RWPE2 (cell line): Measurements from ENCODE around the gene CACNA2D1.

ENCODE experiments used
- ATAC-seq: fragments of 200-7000 bp; cut with Tn5 transposase; 3 replicates; pipeline ENCODE4 v1.9.1; 2021; ENCODE audit warnings: low read depth
- DNase-seq: peaks from one replicate; pipeline ENCODE4 v3.0.0-alpha.2; 2020; ENCODE audit warnings: low spot score
- H3K27ac ChIP-seq: fragments of 450-650 bp; 2 replicates; pipeline ENCODE4 v1.5.1; 2017; ENCODE audit warnings: mild to moderate bottlenecking; ENCODE audit not compliant: poor library complexity, severe bottlenecking
- H3K27me3 ChIP-seq: fragments of 250-450 bp; sonication (Bioruptor Pico); 2 replicates; pipeline ENCODE4 v1.5.1; 2021; ENCODE audit warnings: mild to moderate bottlenecking, moderate library complexity; ENCODE audit not compliant: insufficient read depth, poor library complexity, severe bottlenecking
- H3K36me3 ChIP-seq: fragments of 250-450 bp; sonication (Bioruptor Pico); 2 replicates; pipeline ENCODE4 v1.5.1; 2020; ENCODE audit warnings: low read depth, mild to moderate bottlenecking, moderate library complexity
- H3K4me1 ChIP-seq: fragments of 250-450 bp; sonication (Bioruptor Pico); 2 replicates; pipeline ENCODE4 v1.5.1; 2021; ENCODE audit warnings: mild to moderate bottlenecking, moderate library complexity; ENCODE audit not compliant: insufficient read depth, poor library complexity, severe bottlenecking
- H3K4me3 ChIP-seq: fragments of 250-450 bp; sonication (Bioruptor Pico); 2 replicates; pipeline ENCODE4 v1.5.1; 2021; ENCODE audit warnings: mild to moderate bottlenecking, moderate library complexity; ENCODE audit not compliant: severe bottlenecking
- H3K9me3 ChIP-seq: fragments of 250-450 bp; sonication (Bioruptor Pico); 2 replicates; pipeline ENCODE4 v1.5.1; 2021; ENCODE audit warnings: mild to moderate bottlenecking, moderate library complexity; ENCODE audit not compliant: severe bottlenecking
- TF ChIP-seq, protein P1 (sequence below): fragments of 450-650 bp; IDR thresholded peaks from one replicate; pipeline ENCODE4 v1.5.1; 2017; ENCODE audit warnings: mild to moderate bottlenecking, moderate library complexity; ENCODE audit not compliant: poor library complexity, severe bottlenecking

CACNA2D1 gene

DNA sequence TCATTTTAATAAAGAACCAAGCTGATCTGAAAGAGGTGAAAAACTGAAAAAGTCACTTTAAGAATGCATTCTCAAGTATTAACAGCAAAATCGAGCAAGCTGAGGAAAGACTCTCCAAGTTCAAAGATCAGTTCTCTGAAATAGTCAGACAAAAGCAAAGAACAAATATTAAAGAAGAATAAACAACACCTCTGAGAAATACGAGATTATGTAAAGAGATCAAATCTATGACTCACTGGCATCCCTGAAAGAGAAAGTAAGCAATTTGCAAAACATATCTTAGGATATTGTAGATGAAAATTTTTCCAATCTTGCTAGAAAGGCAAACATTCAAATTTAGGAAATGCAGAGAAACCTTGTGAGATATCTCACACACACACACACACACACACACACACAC is 535.4 kb downstream of the CACNA2D1 start:
- TF ChIP-seq, protein P1, sequence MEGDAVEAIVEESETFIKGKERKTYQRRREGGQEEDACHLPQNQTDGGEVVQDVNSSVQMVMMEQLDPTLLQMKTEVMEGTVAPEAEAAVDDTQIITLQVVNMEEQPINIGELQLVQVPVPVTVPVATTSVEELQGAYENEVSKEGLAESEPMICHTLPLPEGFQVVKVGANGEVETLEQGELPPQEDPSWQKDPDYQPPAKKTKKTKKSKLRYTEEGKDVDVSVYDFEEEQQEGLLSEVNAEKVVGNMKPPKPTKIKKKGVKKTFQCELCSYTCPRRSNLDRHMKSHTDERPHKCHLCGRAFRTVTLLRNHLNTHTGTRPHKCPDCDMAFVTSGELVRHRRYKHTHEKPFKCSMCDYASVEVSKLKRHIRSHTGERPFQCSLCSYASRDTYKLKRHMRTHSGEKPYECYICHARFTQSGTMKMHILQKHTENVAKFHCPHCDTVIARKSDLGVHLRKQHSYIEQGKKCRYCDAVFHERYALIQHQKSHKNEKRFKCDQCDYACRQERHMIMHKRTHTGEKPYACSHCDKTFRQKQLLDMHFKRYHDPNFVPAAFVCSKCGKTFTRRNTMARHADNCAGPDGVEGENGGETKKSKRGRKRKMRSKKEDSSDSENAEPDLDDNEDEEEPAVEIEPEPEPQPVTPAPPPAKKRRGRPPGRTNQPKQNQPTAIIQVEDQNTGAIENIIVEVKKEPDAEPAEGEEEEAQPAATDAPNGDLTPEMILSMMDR, result no peak
- Histone ChIP-seq H3K27ac (no peak overlapping the region), H3K36me3 (no peaks in the 10 kb centered on the region), H3K9me3 (no peaks in the 10 kb centered on the region), H3K4me3 (no peak overlapping the region), H3K27me3 (no peaks in the 10 kb centered on the region), H3K4me1 (no peaks in the 10 kb centered on the region)
- ATAC-seq (no peak), DNase-seq (no peak)

- DNase-seq (no peak), ATAC-seq (no peak)
- no peaks in the 10 kb centered on the region for H3K4me1 ChIP-seq
- no peaks in the 10 kb centered on the region for H3K36me3 ChIP-seq
- H3K9me3 ChIP-seq, result no peaks in the 10 kb centered on the region
- no peak overlapping the region for H3K27ac ChIP-seq
- H3K27me3 ChIP-seq, result no peaks in the 10 kb centered on the region
- TF ChIP-seq, protein P1, result no peak
- no peak overlapping the region for H3K4me3 ChIP-seq
Measured at GRCh38 chr7:81903115-81903514, 540.5 kb downstream of the CACNA2D1 start.

DNA sequence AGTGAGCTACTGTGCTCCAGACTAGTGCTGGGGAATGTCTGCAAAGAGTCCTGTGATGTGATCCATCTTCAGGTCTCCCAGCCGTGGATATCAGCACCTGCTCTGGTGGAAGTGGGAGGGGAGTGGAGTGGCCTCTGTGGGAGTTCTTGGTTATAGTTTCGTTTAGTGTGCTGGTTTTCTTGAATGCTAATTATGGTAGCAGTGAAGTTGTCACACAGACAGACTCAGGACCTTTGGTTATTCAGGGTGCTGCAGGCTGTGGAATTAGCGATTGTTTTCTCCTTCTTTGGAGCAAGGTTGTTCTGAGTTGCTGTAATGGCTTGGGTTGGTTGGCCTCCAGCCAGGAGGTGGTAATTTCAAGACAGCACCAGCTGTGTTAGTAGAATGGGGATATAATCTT is 541.0 kb downstream of the CACNA2D1 start:
- Histone ChIP-seq H3K36me3 (no peaks in the 10 kb centered on the region), H3K27ac (no peak overlapping the region), H3K4me1 (no peaks in the 10 kb centered on the region), H3K4me3 (no peak overlapping the region), H3K9me3 (no peaks in the 10 kb centered on the region), H3K27me3 (no peaks in the 10 kb centered on the region)
- no peak for DNase-seq
- no peak for ATAC-seq
- TF ChIP-seq, protein P1, result no peak
